K562 (cell line): ENCODE data around the gene RNASEH2A. TPM values are rescaled to one million over a fixed set of nuclear protein-coding genes. Genes with fewer than 3 reads are reported as not detected.

Source experiments
- CEBPG ChIP-seq, 3 experiments: fragments of 200-800 bp in 1 of 3; sonication (Bioruptor generic) in 1 of 3; sonication (generic) in 1 of 3; formaldehyde crosslinking in 1 of 3; IDR thresholded peaks in 2 of 3; conservative IDR thresholded peaks in 1 of 3; 2 replicates each; pipeline versions ENCODE4 v1.6.1 to v1.8.0; 2016 to 2022; ENCODE audit warnings: missing compliant biosample characterization in 2 of 3, missing genetic modification characterization in 2 of 3, mild to moderate bottlenecking in 1 of 3, missing genetic modification reagents in 1 of 3
- E2F1 ChIP-seq: sonication (generic); formaldehyde crosslinking; IDR thresholded peaks from 2 replicates; pipeline ENCODE4 v1.8.1; 2023; ENCODE audit warnings: mild to moderate bottlenecking, missing genetic modification reagents, moderate library complexity
- E2F3 ChIP-seq: fragments of 250-450 bp; sonication (Bioruptor Pico); IDR thresholded peaks from 2 replicates; pipeline ENCODE4 v1.4.0; 2020; ENCODE audit warnings: mild to moderate bottlenecking
- FOSL1 ChIP-seq: fragments of 200-800 bp; sonication (Bioruptor generic); conservative IDR thresholded peaks from 2 replicates; pipeline ENCODE4 v1.6.1; 2016; ENCODE audit warnings: missing genetic modification characterization, missing compliant biosample characterization
- GTF2F1 ChIP-seq: IDR thresholded peaks from 2 replicates; pipeline ENCODE4 v1.6.1; 2011; ENCODE audit warnings: low read depth, low read length, improper control_type of control experiment
- KAT2B ChIP-seq: IDR thresholded peaks from one replicate; pipeline ENCODE4 v1.6.1; 2012; ENCODE audit warnings: low read depth, mild to moderate bottlenecking, control low read depth, inconsistent platforms, low read length, moderate library complexity
- MEIS2 ChIP-seq: fragments of 450-650 bp; IDR thresholded peaks from 2 replicates; pipeline ENCODE4 v1.6.1; 2014; ENCODE audit warnings: mild to moderate bottlenecking; ENCODE audit not compliant: partially characterized antibody
- MXI1 ChIP-seq: IDR thresholded peaks from 2 replicates; pipeline ENCODE4 v1.6.1; 2011; ENCODE audit warnings: low read depth, mild to moderate bottlenecking, improper control_type of control experiment, low read length
- PHTF2 ChIP-seq: fragments of 250-450 bp; sonication (Bioruptor Pico); IDR thresholded peaks from 2 replicates; pipeline ENCODE4 v1.5.0; 2021; ENCODE audit warnings: mild to moderate bottlenecking
- POLR3A ChIP-seq: IDR thresholded peaks from 2 replicates; pipeline ENCODE4 v1.6.1; 2011; ENCODE audit warnings: borderline replicate concordance, mild to moderate bottlenecking, moderate library complexity; ENCODE audit not compliant: insufficient read length, insufficient read depth; ENCODE audit errors: extremely low read depth
- RBM25 ChIP-seq: fragments of 200-400 bp; formaldehyde crosslinking; IDR thresholded peaks from 2 replicates; pipeline ENCODE4 v1.6.1; 2018; ENCODE audit warnings: low read length, low read depth, moderate library complexity; ENCODE audit not compliant: severe bottlenecking
- SIN3B ChIP-seq: fragments of 450-650 bp; IDR thresholded peaks from 2 replicates; pipeline ENCODE4 v1.6.1; 2017; ENCODE audit warnings: low read depth, mild to moderate bottlenecking, moderate library complexity
- SMAD4 ChIP-seq: fragments of 250-450 bp; sonication (Bioruptor Pico); conservative IDR thresholded peaks from 2 replicates; pipeline ENCODE4 v1.8.0; 2021; ENCODE audit warnings: inconsistent platforms, mild to moderate bottlenecking, moderate library complexity
- SMARCC2 ChIP-seq: fragments of 450-650 bp; IDR thresholded peaks from 2 replicates; pipeline ENCODE4 v1.6.1; 2017; ENCODE audit warnings: antibody characterized with exemption, moderate library complexity, mild to moderate bottlenecking, low read depth
- TRIM28 ChIP-seq: fragments of 450-650 bp; IDR thresholded peaks from 2 replicates; pipeline ENCODE4 v1.6.1; 2017
- XRCC4 ChIP-seq: IDR thresholded peaks from one replicate; pipeline ENCODE4 v1.6.1; 2011; ENCODE audit not compliant: insufficient read depth, insufficient read length; ENCODE audit errors: extremely low read depth
- ZFP30 ChIP-seq: fragments of 250-450 bp; sonication (Bioruptor Pico); IDR thresholded peaks from 2 replicates; pipeline ENCODE4 v1.8.0; 2022; ENCODE audit warnings: moderate library complexity, mild to moderate bottlenecking, inconsistent platforms, borderline replicate concordance
- ZNF134 ChIP-seq: fragments of 250-450 bp; sonication (Bioruptor Pico); conservative IDR thresholded peaks from 2 replicates; pipeline ENCODE4 v1.4.0; 2020
- ZNF175 ChIP-seq: fragments of 200-800 bp; sonication (Bioruptor generic); IDR thresholded peaks from 2 replicates; pipeline ENCODE4 v1.6.1; 2016; ENCODE audit warnings: low read depth, mild to moderate bottlenecking, missing genetic modification characterization, missing compliant biosample characterization
- ZNF184 ChIP-seq: sonication (generic); formaldehyde crosslinking; IDR thresholded peaks from 2 replicates; pipeline ENCODE4 v1.5.0; 2020; ENCODE audit warnings: missing genetic modification reagents
- ZNF354B ChIP-seq: fragments of 250-450 bp; sonication (Bioruptor Pico); IDR thresholded peaks from 2 replicates; pipeline ENCODE4 v1.4.0; 2020
- polyA plus RNA-seq, 8 experiments: library from polyadenylated mRNA; depleted of rRNA in 4 of 8; stranded (reverse) in 5 of 8; unstranded in 3 of 8; fragments of >200 nt; fragmentation: Nextera tagmentation in 2 of 8; fragmentation: Illumina TruSeq in 1 of 8; extraction: Ambion mirVana in 2 of 8; extraction: Trizol in 1 of 8; gene quantifications; 2 replicates each; pipeline versions ENCODE4 v1.2.1 to v1.2.3, GENCODE V29; 2011 to 2014; ENCODE audit warnings: inconsistent platforms in 1 of 8, missing spikeins in 1 of 8
- total RNA-seq, 7 experiments: library from RNA; depleted of rRNA in 6 of 7; stranded (reverse); fragments of >200 nt in 6 of 7; fragmentation: Illumina TruSeq in 2 of 7; extraction: Trizol in 2 of 7; gene quantifications; 2 replicates each; pipeline versions ENCODE4 v1.2.1 to v1.2.3, GENCODE V29; 2011 to 2021; ENCODE audit warnings: low replicate concordance in 1 of 7

The RNASEH2A gene
- total and polyA plus RNA-seq, 9 of the 15 experiments (the other 6 are each of a cell fraction or from before 2014, with no cell fraction given), result 22.3 to 78.0 (median 61.7) TPM

GRCh38 chr19:12784871-12785430 is 21.4 kb upstream of the RNASEH2A start (continued):
- TF ChIP-seq ZNF134 (CRISPR knock-in tag) (no peak), E2F3 (CRISPR knock-in tag) (no peak), MEIS2 (no peak), ZNF175 (CRISPR knock-in tag) (no peak), TRIM28 (no peak), PHTF2 (CRISPR knock-in tag) (no peak), CEBPG (CRISPR knock-in tag; IDR thresholded peaks at IDR 0.05) (no peak; the same call in 1 of the 2 replicates), CEBPG (tag; conservative IDR thresholded peaks at IDR 0.05 in 1 of 2, IDR thresholded peaks at IDR 0.05 in 1 of 2) (no peak), SMARCC2 (no peak), GTF2F1 (no peak), SIN3B (no peak), SMAD4 (CRISPR knock-in tag) (no peak; the same call in 1 of the 2 replicates), KAT2B (no peak), ZFP30 (CRISPR knock-in tag) (no peak), RBM25 (no peak), MXI1 (0 out of 2 replicates have a peak, but pooled peaks have one; percentile 17), FOSL1 (tag) (no peak), POLR3A (no peak), ZNF184 (CRISPR knock-in tag) (no peak), ZNF354B (CRISPR knock-in tag) (no peak), XRCC4 (no peak), E2F1 (CRISPR knock-in tag) (no peak)
